HG02981 (cell line): ENCODE data around the gene PLXDC2.

Source experiments
- ATAC-seq: cut with Tn5 transposase; IDR thresholded peaks from one replicate; pipeline ENCODE4 v1.9.1; 2021; ENCODE audit warnings: mild to moderate bottlenecking, moderate library complexity; ENCODE audit not compliant: unreplicated experiment

The PLXDC2 gene

DNA sequence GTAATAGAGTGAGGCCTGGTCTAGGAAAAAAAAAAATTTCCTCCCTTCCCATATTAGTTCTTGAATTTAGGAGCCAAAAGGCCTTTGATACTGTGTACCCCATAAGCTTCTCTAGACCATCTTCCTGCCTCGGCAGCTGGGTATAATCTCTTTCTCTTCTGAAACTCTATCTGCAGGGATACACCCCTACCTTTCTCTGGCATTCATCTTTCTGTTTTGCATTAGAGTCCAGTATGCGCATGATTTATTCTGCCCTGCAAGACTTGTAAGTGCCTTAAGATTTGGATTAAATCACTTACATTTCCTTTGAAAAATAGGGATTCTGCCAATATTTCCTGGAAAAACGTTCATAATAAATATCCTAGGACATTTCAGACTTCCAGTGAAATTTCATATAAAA, 431.2 kb downstream of the PLXDC2 start:
- no peak for ATAC-seq

- ATAC-seq = no peak
These were observed 431.9 kb downstream of the PLXDC2 start for GRCh38 chr10:20247891-20248708.

- ATAC-seq = no peak
These were observed 437.8 kb downstream of the PLXDC2 start for GRCh38 chr10:20254078-20254477.

GRCh38 chr10:20254497-20254896, 438.3 kb downstream of the PLXDC2 start:
- ATAC-seq = no peak

DNA sequence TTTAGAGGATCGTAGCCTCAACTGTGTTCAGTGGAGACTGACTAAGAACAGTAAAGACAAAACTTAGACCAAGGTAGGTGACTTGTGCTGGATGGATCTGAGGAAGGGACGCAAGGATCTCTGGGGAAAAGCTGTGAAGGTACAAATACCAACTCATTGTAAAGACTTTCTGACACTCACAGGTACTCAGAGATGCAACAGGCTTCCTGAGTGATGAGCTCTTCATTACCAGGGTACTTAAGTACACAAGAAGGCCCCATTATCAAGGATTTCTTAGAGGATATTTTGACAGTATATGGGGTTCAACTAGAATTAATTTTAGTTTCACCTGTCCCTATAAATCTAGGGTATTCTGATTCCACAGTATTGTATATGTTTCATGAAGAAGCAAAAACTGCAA, 440.7 kb downstream of the PLXDC2 start:
- ATAC-seq = no peak

- no peak for ATAC-seq
These were observed 441.2 kb downstream of the PLXDC2 start for GRCh38 chr10:20257422-20257821.

DNA sequence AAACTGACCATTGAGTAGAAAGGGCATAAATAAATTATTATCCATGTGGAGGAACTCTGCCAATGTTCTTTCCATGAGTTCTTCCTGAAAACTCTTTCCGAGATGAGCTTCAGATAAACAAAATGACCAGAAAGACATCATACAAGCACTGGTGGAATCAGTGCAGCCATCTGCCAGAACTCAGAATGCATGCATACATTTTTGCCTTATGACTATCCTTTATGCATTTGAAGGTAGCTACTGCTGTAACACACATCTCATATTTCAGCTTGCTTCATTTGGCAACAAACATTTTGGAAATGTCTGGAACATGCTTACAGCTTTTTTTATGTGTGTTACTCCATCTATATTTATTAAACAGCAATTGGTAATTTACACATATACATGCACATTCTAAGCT, 448.9 kb downstream of the PLXDC2 start:
- ATAC-seq = no peak

- ATAC-seq = no peak
These were observed 451.5 kb downstream of the PLXDC2 start for GRCh38 chr10:20267734-20268133.

- no peak for ATAC-seq
These were observed 455.3 kb downstream of the PLXDC2 start for GRCh38 chr10:20271490-20271889.

GRCh38 chr10:20272608-20273007, 456.4 kb downstream of the PLXDC2 start:
- ATAC-seq = no peak

DNA sequence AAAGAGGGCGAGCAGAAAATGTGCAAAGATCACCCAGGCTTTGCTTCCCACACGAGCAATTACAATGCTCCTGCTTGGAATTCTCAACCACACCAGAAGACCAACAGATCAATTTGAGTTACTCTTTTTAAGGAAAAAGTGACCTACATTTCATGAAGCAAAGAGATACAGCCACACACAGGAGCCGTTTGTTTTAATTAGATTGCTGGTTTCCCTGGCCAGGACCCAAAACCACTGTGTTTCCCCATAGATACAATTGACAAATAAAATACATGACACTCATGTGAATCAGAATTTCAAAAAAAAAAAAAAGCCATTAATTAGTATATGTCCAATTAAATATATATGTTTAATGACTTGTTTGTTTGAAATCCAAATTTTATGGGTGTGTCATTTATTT, 458.3 kb downstream of the PLXDC2 start:
- ATAC-seq = no peak

- ATAC-seq = no peak
These were observed 460.1 kb downstream of the PLXDC2 start for GRCh38 chr10:20276127-20276979.

DNA sequence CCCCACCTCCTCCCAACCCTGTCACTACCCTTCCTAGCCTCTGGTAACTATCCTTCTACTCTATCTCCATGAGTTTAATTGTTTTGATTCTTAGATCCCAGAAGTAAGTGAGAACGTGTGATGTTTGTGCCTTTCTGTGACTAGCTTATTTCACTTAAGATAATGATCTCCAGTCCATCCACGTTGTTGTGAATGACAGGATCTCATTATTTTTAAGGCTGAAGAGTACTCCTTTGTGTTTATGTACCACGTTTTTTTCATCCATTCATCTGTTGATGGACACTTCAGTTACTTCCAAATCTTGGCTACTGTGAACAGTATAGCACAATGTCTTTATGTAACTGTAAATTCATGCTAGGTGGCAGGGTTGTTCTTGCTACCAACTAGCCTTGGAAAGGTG, 461.6 kb downstream of the PLXDC2 start:
- ATAC-seq = no peak

DNA sequence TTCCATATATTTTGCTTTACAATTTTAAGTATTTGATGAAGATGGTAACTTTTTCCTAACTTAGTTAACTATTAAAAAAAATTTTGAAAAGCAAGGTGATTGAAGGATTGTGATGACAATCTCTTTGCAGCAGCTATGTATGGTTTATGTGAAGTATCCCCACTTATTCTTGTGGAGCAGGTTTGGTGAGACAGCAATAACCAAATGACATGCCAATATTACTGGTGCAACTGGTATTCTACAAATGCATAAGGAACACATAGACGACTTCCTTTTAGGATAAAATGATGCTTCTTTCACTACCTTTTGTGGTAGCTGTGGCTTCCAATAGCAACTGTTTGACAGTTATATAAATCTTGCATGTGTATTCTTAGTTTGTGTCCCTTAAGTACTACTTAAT, 465.3 kb downstream of the PLXDC2 start:
- no peak for ATAC-seq

GRCh38 chr10:20287586-20287985, 471.4 kb downstream of the PLXDC2 start:
- ATAC-seq = no peak

DNA sequence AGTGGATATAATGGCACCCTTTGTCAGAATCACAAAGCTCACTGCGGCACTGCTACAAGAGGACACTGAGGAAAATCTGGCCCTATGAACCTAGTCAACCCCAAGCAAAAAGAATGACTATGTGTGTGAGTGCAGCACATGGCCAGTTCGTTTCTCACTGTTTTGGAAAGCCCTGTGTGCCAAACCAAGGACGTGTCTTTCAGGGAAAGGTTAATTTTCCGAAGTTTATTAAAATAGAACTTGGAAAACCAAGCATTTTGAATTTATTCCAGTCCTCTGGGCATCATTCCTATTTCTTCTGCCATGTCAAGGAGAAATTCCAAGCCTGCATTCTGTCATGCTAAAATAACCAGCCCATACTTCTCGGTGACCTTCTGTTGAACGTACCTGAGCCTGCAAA, 471.8 kb downstream of the PLXDC2 start:
- ATAC-seq = no peak

DNA sequence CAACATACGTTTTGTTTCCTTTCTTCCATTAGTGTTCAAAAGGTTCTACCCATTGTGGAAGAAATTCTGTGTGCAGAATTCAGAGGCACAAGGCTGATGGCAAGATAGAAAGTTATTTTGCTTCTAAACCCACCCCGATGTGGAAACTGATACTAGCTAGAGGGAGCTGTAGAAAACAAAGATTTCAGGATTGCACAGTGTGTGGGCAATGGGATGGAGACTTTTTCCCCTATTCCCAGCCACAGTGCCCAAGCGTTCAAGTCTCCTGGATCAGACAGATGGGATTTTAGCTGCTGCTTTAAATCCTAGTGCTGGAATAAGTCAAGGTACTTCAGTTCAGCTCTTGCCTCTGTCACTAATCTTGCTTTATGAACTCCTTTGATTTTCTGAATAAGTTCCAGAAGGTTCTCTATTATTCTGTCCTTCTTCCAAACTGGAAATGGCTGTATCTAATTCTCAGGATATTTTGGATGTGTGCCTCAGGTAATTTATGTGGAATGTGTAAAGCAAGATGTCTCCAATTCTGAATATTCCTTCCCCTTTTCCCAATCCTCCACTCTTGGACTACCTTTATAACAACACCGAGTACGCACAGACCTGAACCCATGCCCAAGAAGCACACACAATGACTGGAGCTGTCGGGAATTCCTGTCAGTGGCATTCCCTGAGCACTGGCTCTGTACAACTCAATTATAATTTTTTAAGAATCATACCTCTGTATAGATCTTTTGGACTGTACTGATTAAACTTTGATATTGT, 473.0 kb downstream of the PLXDC2 start:
- ATAC-seq = no peak

- ATAC-seq = no peak
These were observed 482.2 kb downstream of the PLXDC2 start for GRCh38 chr10:20298417-20298816.

DNA sequence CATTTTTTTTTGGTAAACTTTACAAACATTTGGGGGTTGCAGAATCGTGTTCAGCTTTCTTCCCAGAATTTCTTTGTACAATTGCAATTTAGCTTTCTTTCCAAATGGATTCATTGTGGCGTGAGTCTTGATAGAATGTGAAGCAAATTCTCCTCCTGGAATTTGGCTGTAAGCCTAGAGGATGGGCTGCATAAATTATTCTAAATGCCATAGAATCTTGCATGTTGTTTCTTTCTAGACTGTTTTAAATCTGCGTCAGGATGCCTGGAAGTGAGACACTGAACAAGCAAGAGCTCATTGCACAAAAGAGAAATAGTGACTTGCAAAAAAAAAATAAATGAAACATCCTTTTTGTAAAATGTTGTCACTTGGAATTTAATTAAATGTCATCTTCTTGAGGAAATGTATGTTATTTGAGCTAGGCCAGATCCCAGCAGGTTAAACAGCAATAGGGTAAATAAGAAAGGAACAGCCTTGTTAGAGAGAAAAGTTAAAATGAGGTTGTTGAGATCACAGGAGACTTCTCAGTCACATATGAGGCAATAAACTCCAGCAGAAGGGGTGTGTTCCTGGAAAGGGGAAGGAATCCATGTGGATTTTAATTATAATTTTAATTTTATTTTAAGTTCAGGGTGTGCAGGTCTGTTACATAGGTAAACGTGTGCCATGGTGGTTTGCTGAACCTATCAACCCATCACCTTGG, 483.0 kb downstream of the PLXDC2 start:
- no peak for ATAC-seq

DNA sequence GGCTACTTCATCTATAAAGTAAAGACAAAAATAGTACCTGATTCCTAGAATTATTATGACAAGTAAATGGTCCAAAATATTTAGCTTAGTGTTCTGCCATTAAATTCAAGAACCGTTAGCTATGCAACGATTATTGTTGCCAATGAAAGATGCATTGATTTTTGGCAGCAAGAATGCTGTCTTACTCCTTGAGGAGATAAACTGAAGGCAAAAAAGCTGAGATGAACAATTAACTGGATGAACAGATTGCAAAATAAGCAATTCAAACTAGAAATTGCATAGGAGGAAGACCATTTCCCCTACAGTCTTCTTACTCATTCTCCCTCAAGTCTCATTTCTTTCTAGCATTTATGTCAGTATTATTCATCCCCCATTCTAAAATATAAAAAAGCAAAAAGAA, 484.5 kb downstream of the PLXDC2 start:
- ATAC-seq = no peak

DNA sequence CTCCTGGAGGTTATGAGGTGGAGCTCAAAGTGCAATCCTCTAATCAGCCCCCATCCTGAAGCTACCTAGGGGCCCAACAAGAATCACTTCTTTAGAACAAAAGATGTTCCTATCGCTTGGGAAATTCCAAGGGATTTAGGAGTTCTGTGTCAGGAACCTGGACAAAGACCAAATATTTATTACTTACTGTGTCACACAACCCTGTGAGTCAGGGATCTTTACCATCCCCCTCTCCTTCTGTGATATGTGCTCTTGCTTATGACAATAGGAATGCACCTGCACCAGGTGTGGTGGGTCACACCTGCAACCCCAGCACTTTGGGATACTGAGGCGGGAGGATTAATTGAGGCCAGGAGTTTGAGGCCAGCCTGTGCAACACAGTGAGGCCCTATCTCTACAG, 485.8 kb downstream of the PLXDC2 start:
- ATAC-seq = no peak
